Spleen (tissue), 11 donors: Measurements from ENCODE around the gene SLC25A13. TPM values are rescaled to one million over a fixed set of nuclear protein-coding genes. Genes with fewer than 3 reads are reported as not detected.

ENCODE experiments used
- DNase-seq: peaks from one replicate; pipeline ENCODE4 v3.0.0-alpha.2; 2020
- H3K27ac ChIP-seq, 8 donors: fragments of 200-600 bp; sonication (generic) in 7 of 8; 1 replicate in 4 of 8; 2 replicates in 4 of 8; pipeline versions ENCODE4 v1.5.0 to v1.8.0; 2016 to 2021; ENCODE audit warnings: inconsistent platforms in 4 of 8, mild to moderate bottlenecking in 4 of 8, moderate library complexity in 1 of 8
- H3K27me3 ChIP-seq, 7 donors: fragments of 200-600 bp; sonication (generic) in 6 of 7; replicated peaks in 1 of 7; 1 replicate in 4 of 7; 2 replicates in 3 of 7; pipeline versions ENCODE4 v1.5.0 to v1.8.0; 2016 to 2021; ENCODE audit warnings: inconsistent platforms in 3 of 7, mild to moderate bottlenecking in 1 of 7
- H3K36me3 ChIP-seq, 6 donors: fragments of 200-600 bp; sonication (generic) in 5 of 6; 1 replicate in 4 of 6; 2 replicates in 2 of 6; pipeline versions ENCODE4 v1.5.0 to v1.8.0; 2016 to 2021; ENCODE audit warnings: inconsistent platforms in 2 of 6
- H3K4me1 ChIP-seq, 6 donors: fragments of 200-600 bp; sonication (generic) in 5 of 6; 1 replicate in 3 of 6; 2 replicates in 3 of 6; pipeline versions ENCODE4 v1.5.0 to v1.8.0; 2016 to 2021; ENCODE audit warnings: inconsistent platforms in 3 of 6
- H3K4me3 ChIP-seq, 8 donors: fragments of 200-600 bp; sonication (generic) in 7 of 8; 1 replicate in 4 of 8; 2 replicates in 4 of 8; pipeline versions ENCODE4 v1.5.0 to v1.8.0; 2016 to 2021; ENCODE audit warnings: inconsistent platforms in 4 of 8, mild to moderate bottlenecking in 4 of 8, moderate library complexity in 2 of 8
- H3K9me3 ChIP-seq, 8 donors: fragments of 200-600 bp; sonication (generic) in 7 of 8; 1 replicate in 4 of 8; 2 replicates in 4 of 8; pipeline versions ENCODE4 v1.5.0 to v1.8.0; 2016 to 2021; ENCODE audit warnings: inconsistent platforms in 4 of 8
- CTCF ChIP-seq, 11 experiments: fragments of 200-600 bp in 7 of 11; fragments of 450-650 bp in 4 of 11; sonication (generic) in 4 of 11; IDR thresholded peaks in 8 of 11; conservative IDR thresholded peaks in 3 of 11; 1 replicate in 7 of 11; 2 replicates in 4 of 11; pipeline versions ENCODE4 v1.4.0 to v1.8.0; 2016 to 2021; ENCODE audit warnings: antibody characterized with exemption in 11 of 11, inconsistent platforms in 4 of 11, mild to moderate bottlenecking in 1 of 11
- POLR2A ChIP-seq, 3 donors: fragments of 450-650 bp; IDR thresholded peaks; one replicate each; pipeline ENCODE4 v1.5.1; 2017; ENCODE audit warnings: antibody characterized with exemption in 3 of 3, mild to moderate bottlenecking in 1 of 3
- POLR2AphosphoS5 ChIP-seq, 3 donors: sonication (generic); formaldehyde crosslinking; IDR thresholded peaks; one replicate each; pipeline ENCODE4 v1.5.1; 2017; ENCODE audit warnings: antibody characterized with exemption in 3 of 3
- WGBS, 5 donors: extraction: QIAGEN DNeasy Blood & Tissue Kit in 3 of 5; methylation state at CpG; one replicate each; pipeline versions ENCODE4 v1.1.5 to v1.1.7; 2013 to 2018; 5-methylcytosine and 5-hydroxymethylcytosine counted together
- intact Hi-C: fragments of 100-400 bp; cut with DNase I; formaldehyde crosslinking; loops from one replicate; pipeline ENCODE4 v1.15.0; 2023; ENCODE audit warnings: low total_unique reads
- polyA plus RNA-seq, 3 donors: library from polyadenylated mRNA; stranded (reverse); fragments of 200-250 nt; gene quantifications; one replicate each; pipeline ENCODE4 v1.2.1, GENCODE V29; 2013
- total RNA-seq, 7 donors: library from RNA; depleted of rRNA in 3 of 7; stranded (reverse); fragments of >200 nt in 3 of 7; fragmentation: NEBNext Ultra II Directional in 4 of 7; extraction: Animal tissue kit (Norgen Biotek cat#: 25700) in 4 of 7; gene quantifications; one replicate each; pipeline versions ENCODE4 v1.1.0 to v1.2.1, GENCODE V29; 2016 to 2021
- donor health status: healthy with polysubstance abuse.
- donor health status: DM: no; HTN: no; CAD: no; lungs with moderate emphysema.
- donor health status: DM: no; HTN: no; CAD: no.
- donor health status: Bipolar disorder and iron deficiency.
- donor health status: healthy.
- donor health status: DM: no; HTN: no; CAD: no.
- donor health status: DM: yes; HTN: yes; CAD: no.

Gene SLC25A13
- total and polyA plus RNA-seq, 10 donors = 6.3 to 44.4 (median 25.9) TPM

- no peak for DNase-seq
- TF ChIP-seq POLR2A (IDR thresholded peaks at IDR 0.05) = no peak
- TF ChIP-seq CTCF (IDR thresholded peaks at IDR 0.05 in 8 of 11, conservative IDR thresholded peaks at IDR 0.05 in 3 of 11) = no peak
- no peak for TF ChIP-seq POLR2AphosphoS5 (IDR thresholded peaks at IDR 0.05)
- H3K36me3 ChIP-seq = no peaks in the 10 kb centered on the region
- intact Hi-C loops = no loop called here
- no peaks in the 10 kb centered on the region for H3K4me1 ChIP-seq
- H3K27me3 ChIP-seq = no peaks in the 10 kb centered on the region
- no peak overlapping the region for H3K4me3 ChIP-seq
- H3K27ac ChIP-seq = no peak overlapping the region
- H3K9me3 ChIP-seq = peaks cover 0 to 3% (median 0%) of the 10 kb centered on the region in 8 donors
Observed at GRCh38 chr7:96104984-96105383, 216.9 kb downstream of the SLC25A13 start.

- intact Hi-C loops = no loop called here
- Histone ChIP-seq H3K4me3 (no peak overlapping the region), H3K4me1 (no peaks in the 10 kb centered on the region), H3K27ac (no peak overlapping the region), H3K9me3 (peaks cover 0 to 15% (median 8%) of the 10 kb centered on the region in 8 donors), H3K27me3 (no peaks in the 10 kb centered on the region), H3K36me3 (no peaks in the 10 kb centered on the region)
- TF ChIP-seq POLR2AphosphoS5 (IDR thresholded peaks at IDR 0.05) = no peak
- no peak for TF ChIP-seq CTCF (IDR thresholded peaks at IDR 0.05 in 8 of 11, conservative IDR thresholded peaks at IDR 0.05 in 3 of 11)
- no peak for TF ChIP-seq POLR2A (IDR thresholded peaks at IDR 0.05)
- DNase-seq = no peak
Observed at GRCh38 chr7:96102096-96102811, 219.6 kb downstream of the SLC25A13 start.

GRCh38 chr7:96100737-96101136 is 221.2 kb downstream of the SLC25A13 start:
- H3K9me3 ChIP-seq = peaks cover 0 to 15% (median 8%) of the 10 kb centered on the region in 8 donors
- H3K4me1 ChIP-seq = no peaks in the 10 kb centered on the region
- intact Hi-C loops = no loop called here
- 63 to 87% (median 71%) methylated on average over 1 of the region's 1 CpG for WGBS, 5 donors
- H3K27ac ChIP-seq = no peak overlapping the region
- DNase-seq = no peak
- no peaks in the 10 kb centered on the region for H3K27me3 ChIP-seq
- no peaks in the 10 kb centered on the region for H3K36me3 ChIP-seq
- TF ChIP-seq CTCF (IDR thresholded peaks at IDR 0.05 in 8 of 11, conservative IDR thresholded peaks at IDR 0.05 in 3 of 11) (no peak), POLR2A (IDR thresholded peaks at IDR 0.05) (no peak), POLR2AphosphoS5 (IDR thresholded peaks at IDR 0.05) (no peak)
- H3K4me3 ChIP-seq = no peak overlapping the region

- Histone ChIP-seq H3K4me1 (no peaks in the 10 kb centered on the region), H3K4me3 (no peak overlapping the region), H3K36me3 (no peaks in the 10 kb centered on the region), H3K27me3 (no peaks in the 10 kb centered on the region), H3K9me3 (peaks cover 0 to 15% (median 8%) of the 10 kb centered on the region in 8 donors), H3K27ac (no peak overlapping the region)
- intact Hi-C loops = no loop called here
- no peak for DNase-seq
- TF ChIP-seq CTCF (IDR thresholded peaks at IDR 0.05 in 8 of 11, conservative IDR thresholded peaks at IDR 0.05 in 3 of 11) (no peak), POLR2A (IDR thresholded peaks at IDR 0.05) (no peak), POLR2AphosphoS5 (IDR thresholded peaks at IDR 0.05) (no peak)
- WGBS, 5 donors = 76 to 93% (median 85%) methylated on average over 2 of the region's 2 CpGs
Observed at GRCh38 chr7:96097835-96098234, 224.1 kb downstream of the SLC25A13 start.
